GM18499 (cell line): ENCODE results near the gene XPC.

Experiments used
- ATAC-seq: cut with Tn5 transposase; IDR thresholded peaks from one replicate; pipeline ENCODE4 v1.9.1; 2021; ENCODE audit warnings: moderate number of reproducible peaks; ENCODE audit not compliant: insufficient read depth, unreplicated experiment

The XPC gene

GRCh38 chr3:14150491-14151230 lies 27.7 kb downstream of the XPC start:
- ATAC-seq = no peak

GRCh38 chr3:14150078-14150477 lies 28.3 kb downstream of the XPC start:
- no peak for ATAC-seq

GRCh38 chr3:14148041-14148985 lies 30.1 kb downstream of the XPC start:
- ATAC-seq = no peak

- ATAC-seq = no peak
Measured at GRCh38 chr3:14147617-14148016, 30.8 kb downstream of the XPC start.

- ATAC-seq = no peak
Measured at GRCh38 chr3:14147066-14147435, 31.4 kb downstream of the XPC start.

GRCh38 chr3:14146381-14147065 lies 31.9 kb downstream of the XPC start:
- no peak for ATAC-seq

GRCh38 chr3:14145670-14146380 lies 32.6 kb downstream of the XPC start:
- ATAC-seq = no peak

- ATAC-seq = no peak
Measured at GRCh38 chr3:14145236-14145635, 33.2 kb downstream of the XPC start.

GRCh38 chr3:14144423-14145075 lies 33.9 kb downstream of the XPC start:
- peak; percentile 95 for ATAC-seq

GRCh38 chr3:14143271-14144225 lies 34.9 kb downstream of the XPC start:
- ATAC-seq = no peak

GRCh38 chr3:14142567-14143270 lies 35.7 kb downstream of the XPC start:
- ATAC-seq = no peak

- ATAC-seq = no peak
Measured at GRCh38 chr3:14141602-14142341, 36.6 kb downstream of the XPC start.

- no peak for ATAC-seq
Measured at GRCh38 chr3:14141144-14141543, 37.3 kb downstream of the XPC start.

- ATAC-seq = no peak
Measured at GRCh38 chr3:14140668-14141067, 37.7 kb downstream of the XPC start.

GRCh38 chr3:14139771-14140170 lies 38.6 kb downstream of the XPC start:
- no peak for ATAC-seq

GRCh38 chr3:14138878-14139655 lies 39.3 kb downstream of the XPC start:
- no peak for ATAC-seq
